Measurements from ENCODE around the gene FABP7. TPM values are rescaled to one million over a fixed set of nuclear protein-coding genes. Genes with fewer than 3 reads are reported as not detected.

FABP7 gene
- total and polyA plus RNA-seq, 2 donors (not counting 1 experiment from before 2014, with no cell fraction given) = not detected

DNA sequence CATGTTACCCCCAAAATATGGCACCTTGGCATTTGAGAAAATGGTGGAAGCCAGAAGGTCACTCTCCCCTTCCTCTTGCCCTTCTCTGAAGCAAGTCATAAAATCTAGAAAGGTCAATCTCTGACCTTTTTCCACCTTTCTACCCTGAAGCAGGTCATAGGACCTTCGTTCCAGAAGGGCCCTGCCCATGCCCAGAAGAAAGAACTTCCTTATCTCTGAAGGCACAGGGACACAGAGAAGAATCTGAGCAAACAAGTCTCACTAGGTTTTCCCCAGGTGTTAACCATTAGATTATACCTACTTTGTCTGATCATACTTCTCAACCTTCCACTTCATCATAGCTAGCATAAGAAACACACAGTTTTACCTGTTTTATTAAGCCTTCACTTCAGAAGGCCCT is 52.0 kb downstream of the FABP7 start:
- Histone ChIP-seq H3K4me2 (ENCODE audit: extremely low read depth, insufficient read depth, low read length) (no peak overlapping the region), H3K27ac (ENCODE audit: insufficient read depth, low read length) (no peak overlapping the region)
- TF ChIP-seq EZH2 (IDR thresholded peaks at IDR 0.05; ENCODE audit: low read length, missing control alignments) = no peak
- TF ChIP-seq, protein P1, sequence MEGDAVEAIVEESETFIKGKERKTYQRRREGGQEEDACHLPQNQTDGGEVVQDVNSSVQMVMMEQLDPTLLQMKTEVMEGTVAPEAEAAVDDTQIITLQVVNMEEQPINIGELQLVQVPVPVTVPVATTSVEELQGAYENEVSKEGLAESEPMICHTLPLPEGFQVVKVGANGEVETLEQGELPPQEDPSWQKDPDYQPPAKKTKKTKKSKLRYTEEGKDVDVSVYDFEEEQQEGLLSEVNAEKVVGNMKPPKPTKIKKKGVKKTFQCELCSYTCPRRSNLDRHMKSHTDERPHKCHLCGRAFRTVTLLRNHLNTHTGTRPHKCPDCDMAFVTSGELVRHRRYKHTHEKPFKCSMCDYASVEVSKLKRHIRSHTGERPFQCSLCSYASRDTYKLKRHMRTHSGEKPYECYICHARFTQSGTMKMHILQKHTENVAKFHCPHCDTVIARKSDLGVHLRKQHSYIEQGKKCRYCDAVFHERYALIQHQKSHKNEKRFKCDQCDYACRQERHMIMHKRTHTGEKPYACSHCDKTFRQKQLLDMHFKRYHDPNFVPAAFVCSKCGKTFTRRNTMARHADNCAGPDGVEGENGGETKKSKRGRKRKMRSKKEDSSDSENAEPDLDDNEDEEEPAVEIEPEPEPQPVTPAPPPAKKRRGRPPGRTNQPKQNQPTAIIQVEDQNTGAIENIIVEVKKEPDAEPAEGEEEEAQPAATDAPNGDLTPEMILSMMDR (conservative IDR thresholded peaks at IDR 0.05 in 1 of 2, IDR thresholded peaks at IDR 0.05 in 1 of 2; ENCODE audit: low read depth in 1 of 2, low read length in 2 of 2) = no peak

DNA sequence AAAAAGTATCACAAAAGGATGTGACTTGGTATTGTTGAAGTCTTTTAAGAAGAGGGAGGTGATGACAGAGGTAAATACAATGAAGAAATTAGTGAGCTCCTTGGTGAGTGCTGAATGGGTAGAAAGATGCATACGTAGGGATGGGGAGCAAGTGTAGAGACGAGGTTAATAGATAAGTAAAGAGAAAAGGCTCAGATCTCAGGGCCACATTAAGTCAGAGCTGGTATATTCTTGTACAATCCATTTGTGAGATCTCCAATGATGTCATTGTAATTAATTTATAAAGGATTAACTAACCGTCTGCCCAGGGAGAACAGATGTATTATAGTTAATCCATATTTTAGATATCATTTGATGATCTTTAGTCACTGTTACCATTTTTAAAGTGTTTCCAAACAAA is 52.9 kb downstream of the FABP7 start:
- Histone ChIP-seq H3K4me1 (ENCODE audit: control insufficient read depth, extremely low read depth, insufficient read depth, low read length) (no peaks in the 10 kb centered on the region), H3K27ac (ENCODE audit: insufficient read depth, low read length) (no peak overlapping the region), H3K9me3 (ENCODE audit: control insufficient read depth, insufficient read depth, low read depth, low read length) (no peaks in the 10 kb centered on the region), H3K4me2 (ENCODE audit: extremely low read depth, insufficient read depth, low read length) (no peak overlapping the region), H3K27me3 (ENCODE audit: control insufficient read depth, insufficient read depth, low read length) (peaks cover 3% of the 10 kb centered on the region), H2AFZ (ENCODE audit: low read length) (no peak overlapping the region), H3K4me3 (replicated peaks in 1 of 4; ENCODE audit: control extremely low read depth in 1 of 4, insufficient read depth in 1 of 4, low read depth in 3 of 4, low read length in 4 of 4) (no peak overlapping the region), H3K36me3 (ENCODE audit: control insufficient read depth, insufficient read depth, low read length) (no peaks in the 10 kb centered on the region), H4K20me1 (ENCODE audit: control insufficient read depth, extremely low read depth, insufficient read depth, low read length) (no peaks in the 10 kb centered on the region), H3K9ac (ENCODE audit: insufficient read depth, low read length) (no peak overlapping the region), H3K79me2 (ENCODE audit: control insufficient read depth, insufficient read depth, low read length) (no peaks in the 10 kb centered on the region)
- no peak for DNase-seq (ENCODE audit: low read depth in 2 of 2)
- TF ChIP-seq EZH2 (IDR thresholded peaks at IDR 0.05; ENCODE audit: low read length, missing control alignments) = no peak
- TF ChIP-seq, protein P1 (conservative IDR thresholded peaks at IDR 0.05 in 1 of 2, IDR thresholded peaks at IDR 0.05 in 1 of 2; ENCODE audit: low read depth in 1 of 2, low read length in 2 of 2) = no peak

More for the DNA sequence above, 52.0 kb downstream of the FABP7 start:
- Histone ChIP-seq H3K79me2 (ENCODE audit: control insufficient read depth, insufficient read depth, low read length) (no peaks in the 10 kb centered on the region), H3K4me3 (replicated peaks in 1 of 4; ENCODE audit: control extremely low read depth in 1 of 4, insufficient read depth in 1 of 4, low read depth in 3 of 4, low read length in 4 of 4) (no peak overlapping the region), H3K9ac (ENCODE audit: insufficient read depth, low read length) (no peak overlapping the region), H3K9me3 (ENCODE audit: control insufficient read depth, insufficient read depth, low read depth, low read length) (no peaks in the 10 kb centered on the region), H3K27me3 (ENCODE audit: control insufficient read depth, insufficient read depth, low read length) (peaks cover 3% of the 10 kb centered on the region), H4K20me1 (ENCODE audit: control insufficient read depth, extremely low read depth, insufficient read depth, low read length) (no peaks in the 10 kb centered on the region), H3K36me3 (ENCODE audit: control insufficient read depth, insufficient read depth, low read length) (no peaks in the 10 kb centered on the region), H2AFZ (ENCODE audit: low read length) (no peak overlapping the region), H3K4me1 (ENCODE audit: control insufficient read depth, extremely low read depth, insufficient read depth, low read length) (no peaks in the 10 kb centered on the region)
- DNase-seq (ENCODE audit: low read depth in 2 of 2) = no peak

DNA sequence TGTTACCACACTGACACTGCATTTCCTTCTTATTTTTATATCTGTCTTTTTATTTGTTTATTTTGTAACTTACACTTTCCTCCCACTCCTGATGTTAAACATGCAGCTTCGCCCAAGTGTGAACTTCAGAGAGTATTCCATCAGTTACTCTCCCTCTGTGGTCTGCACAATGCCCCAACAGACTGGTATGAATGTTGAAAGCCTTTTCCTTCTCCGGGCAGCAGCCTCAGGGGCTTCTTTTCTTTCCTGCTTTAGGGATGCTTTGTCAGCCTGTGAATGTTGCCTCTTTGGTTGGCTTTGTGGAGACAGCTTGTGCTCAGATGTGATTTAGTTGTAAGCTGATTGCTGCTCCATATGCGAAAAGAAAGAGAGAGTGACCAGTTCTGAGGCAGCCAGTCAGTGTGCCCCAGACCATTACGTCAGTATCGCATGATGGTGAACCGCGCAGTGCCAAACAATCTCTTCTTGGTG is 53.5 kb downstream of the FABP7 start:
- Histone ChIP-seq H3K4me1 (ENCODE audit: control insufficient read depth, extremely low read depth, insufficient read depth, low read length) (no peaks in the 10 kb centered on the region), H3K36me3 (ENCODE audit: control insufficient read depth, insufficient read depth, low read length) (no peaks in the 10 kb centered on the region), H4K20me1 (ENCODE audit: control insufficient read depth, extremely low read depth, insufficient read depth, low read length) (no peaks in the 10 kb centered on the region), H3K27ac (ENCODE audit: insufficient read depth, low read length) (no peak overlapping the region), H2AFZ (ENCODE audit: low read length) (no peak overlapping the region), H3K27me3 (ENCODE audit: control insufficient read depth, insufficient read depth, low read length) (peaks cover 3% of the 10 kb centered on the region), H3K79me2 (ENCODE audit: control insufficient read depth, insufficient read depth, low read length) (no peaks in the 10 kb centered on the region), H3K9ac (ENCODE audit: insufficient read depth, low read length) (no peak overlapping the region), H3K4me3 (replicated peaks in 1 of 4; ENCODE audit: control extremely low read depth in 1 of 4, insufficient read depth in 1 of 4, low read depth in 3 of 4, low read length in 4 of 4) (no peak overlapping the region), H3K4me2 (ENCODE audit: extremely low read depth, insufficient read depth, low read length) (no peak overlapping the region), H3K9me3 (ENCODE audit: control insufficient read depth, insufficient read depth, low read depth, low read length) (no peaks in the 10 kb centered on the region)
- TF ChIP-seq, protein P1 (conservative IDR thresholded peaks at IDR 0.05 in 1 of 2, IDR thresholded peaks at IDR 0.05 in 1 of 2; ENCODE audit: low read depth in 1 of 2, low read length in 2 of 2) = no peak
- no peak for TF ChIP-seq EZH2 (IDR thresholded peaks at IDR 0.05; ENCODE audit: low read length, missing control alignments)
- DNase-seq (ENCODE audit: low read depth in 2 of 2) = peak in 1 of 2 donors; percentile 59

Other genes with a start within 250 kb of the FABP7 start
- 0.51 and 1.3 TPM in 2 replicates for gene PKIB, start 169.3 kb upstream of the FABP7 start, total RNA-seq
- 2.2 and 4.4 TPM in 2 replicates for gene PKIB, start 169.3 kb upstream of the FABP7 start, polyA plus RNA-seq
- gene SMPDL3A, start 9.5 kb downstream of the FABP7 start, total RNA-seq = 19.8 and 51.4 TPM in 2 replicates
- gene SMPDL3A, start 9.5 kb downstream of the FABP7 start, polyA plus RNA-seq = 29.7 and 30.5 TPM in 2 replicates
- gene CLVS2, start 216.5 kb downstream of the FABP7 start, total RNA-seq = under 0.01 TPM in 1 of 2 replicates, not detected in the other
- not detected in 2 replicates for gene CLVS2, start 216.5 kb downstream of the FABP7 start, polyA plus RNA-seq

Data from fibroblast of lung (primary cell).